ENCODE data around the gene EMILIN3. TPM values are rescaled to one million over a fixed set of nuclear protein-coding genes. Genes with fewer than 3 reads are reported as not detected.

EMILIN3 gene
- total RNA-seq, 1 experiment from 2014 or later = not detected

GRCh38 chr20:41348430-41349172 is 18.0 kb downstream of the EMILIN3 start:
- H3K9me3 ChIP-seq (ENCODE audit: control insufficient read depth in 1 of 2, insufficient read depth in 1 of 2, low read depth in 1 of 2, low read length in 2 of 2) = no peaks in the 10 kb centered on the region
- DNase-seq (ENCODE audit: low read depth, low spot score) (no peak), ATAC-seq (no peak)
- H3K27me3 ChIP-seq (ENCODE audit: insufficient read depth, low read length) = no peaks in the 10 kb centered on the region
- H2AFZ ChIP-seq (ENCODE audit: low read depth, low read length, poor library complexity, severe bottlenecking) = no peak overlapping the region
- no peaks in the 10 kb centered on the region for H3K4me1 ChIP-seq (ENCODE audit: control insufficient read depth in 1 of 2, insufficient read depth in 2 of 2, low read length in 2 of 2)
- ChIA-PET POLR2A (no interaction called here), RAD21 (ENCODE audit: low non-redundant PET in 1 of 2, low total read pairs in 2 of 2, uncharacterized antibody in 2 of 2, unreplicated experiment in 2 of 2) (no interaction called here), CTCF (no interaction called here)
- H3K27ac ChIP-seq (ENCODE audit: low read depth, low read length) = no peak overlapping the region
- H3K79me2 ChIP-seq (ENCODE audit: insufficient read depth, low read length) = no peaks in the 10 kb centered on the region
- BruUV-seq (replicated peaks) = no TSS peak
- no peak overlapping the region for H3K9ac ChIP-seq (ENCODE audit: low read length)
- no peaks in the 10 kb centered on the region for H3K9me2 ChIP-seq (ENCODE audit: insufficient read depth)
- H3K36me3 ChIP-seq (ENCODE audit: control insufficient read depth in 1 of 2, insufficient read depth in 2 of 2, low read length in 2 of 2) = peaks cover 0 to 2% of the 10 kb centered on the region in 2 experiments; a peak in 1 of 4 replicates
- no peak overlapping the region for H3K4me3 ChIP-seq (replicated peaks in 1 of 2; ENCODE audit: low read depth in 1 of 2, low read length in 2 of 2)
- intact Hi-C loops (cut with micrococcal nuclease) = no loop called here
- no peak overlapping the region for H3K4me2 ChIP-seq (ENCODE audit: low read length)
- no peaks in the 10 kb centered on the region for H4K20me1 ChIP-seq (ENCODE audit: insufficient read depth)
- TF ChIP-seq YY1 (IDR thresholded peaks at IDR 0.05; ENCODE audit: extremely low read depth, insufficient replicate concordance, low read depth, low read length) (no peak), CEBPB (IDR thresholded peaks at IDR 0.05; ENCODE audit: low read depth) (no peak)

DNA sequence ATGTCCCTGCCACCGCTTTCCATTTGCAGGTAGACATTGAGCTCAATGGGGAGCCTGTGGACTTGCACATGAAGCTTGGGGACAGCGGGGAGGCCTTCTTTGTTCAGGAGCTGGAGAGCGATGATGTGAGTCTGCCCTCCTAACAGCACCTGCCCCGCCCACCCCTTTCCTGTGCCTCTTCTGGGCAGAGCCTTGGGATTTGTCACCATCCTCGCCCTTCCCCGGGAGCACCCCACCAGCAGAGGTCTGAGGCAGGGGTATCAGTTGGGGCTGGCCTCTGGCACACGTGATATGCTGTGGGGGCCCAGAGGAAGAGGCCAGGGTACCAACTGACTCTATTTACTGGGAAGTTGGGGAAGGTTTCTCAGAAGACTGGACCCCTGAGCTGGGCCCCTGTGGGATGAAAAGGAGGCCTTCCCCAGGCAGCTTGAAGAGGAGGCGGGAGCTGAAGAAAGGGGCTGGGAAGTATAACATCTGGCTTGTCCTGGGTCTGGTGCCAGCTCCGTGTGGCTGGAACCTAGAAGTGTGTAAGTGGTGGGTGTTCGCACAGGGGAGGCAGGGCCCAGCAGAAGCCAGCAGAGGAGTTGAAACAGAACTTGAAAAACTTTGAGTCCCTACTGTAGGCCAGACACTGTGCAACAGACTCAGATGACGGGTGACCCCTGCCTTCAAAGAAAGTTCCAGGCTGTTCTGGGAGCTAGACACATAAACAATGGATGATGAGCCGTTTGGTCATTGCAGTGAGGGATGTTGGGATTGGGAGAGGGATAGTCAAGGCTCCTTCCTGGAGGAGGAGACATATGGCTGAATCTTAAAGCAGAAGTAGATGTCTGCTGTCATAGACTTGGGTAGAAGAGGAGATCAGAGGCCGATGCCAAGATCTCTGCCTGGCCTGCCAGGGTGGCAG is 18.8 kb downstream of the EMILIN3 start:
- H3K9ac ChIP-seq (ENCODE audit: low read length) = no peak overlapping the region

More for the DNA sequence above, 18.8 kb downstream of the EMILIN3 start:
- H3K4me2 ChIP-seq (ENCODE audit: low read length) = no peak overlapping the region
- no peaks in the 10 kb centered on the region for H3K79me2 ChIP-seq (ENCODE audit: insufficient read depth, low read length)
- ChIA-PET POLR2A (no interaction called here), RAD21 (ENCODE audit: low non-redundant PET in 1 of 2, low total read pairs in 2 of 2, uncharacterized antibody in 2 of 2, unreplicated experiment in 2 of 2) (no interaction called here), CTCF (interaction anchor here (1.1 kb wide), 1 partner anchor 212 kb away, joined by 3 read pairs; no protein-coding TSS in a partner anchor)
- H3K27ac ChIP-seq (ENCODE audit: low read depth, low read length) = no peak overlapping the region
- no peak overlapping the region for H2AFZ ChIP-seq (ENCODE audit: low read depth, low read length, poor library complexity, severe bottlenecking)
- BruUV-seq (replicated peaks) = no TSS peak
- no peak for TF ChIP-seq ZBTB33 (IDR thresholded peaks at IDR 0.05; ENCODE audit: extremely low read depth, insufficient replicate concordance, low read length)
- no peak for TF ChIP-seq CEBPB (IDR thresholded peaks at IDR 0.05; ENCODE audit: low read depth)
- TF ChIP-seq POLR2A (IDR thresholded peaks at IDR 0.05; ENCODE audit: borderline replicate concordance, extremely low read depth, insufficient read depth, insufficient read length) = no peak
- no peak for TF ChIP-seq CBX3 (IDR thresholded peaks at IDR 0.05; ENCODE audit: low read depth)
- TF ChIP-seq, protein P1, sequence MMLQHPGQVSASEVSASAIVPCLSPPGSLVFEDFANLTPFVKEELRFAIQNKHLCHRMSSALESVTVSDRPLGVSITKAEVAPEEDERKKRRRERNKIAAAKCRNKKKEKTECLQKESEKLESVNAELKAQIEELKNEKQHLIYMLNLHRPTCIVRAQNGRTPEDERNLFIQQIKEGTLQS (IDR thresholded peaks at IDR 0.05) = no peak
- TF ChIP-seq FOSL1 (IDR thresholded peaks at IDR 0.05; ENCODE audit: low read depth) = no peak
- TF ChIP-seq SRF (IDR thresholded peaks at IDR 0.05; ENCODE audit: low read depth) = no peak
- DNase-seq (ENCODE audit: low read depth, low spot score) (no peak), ATAC-seq (no peak)
- peaks cover 0 to 2% of the 10 kb centered on the region in 2 experiments; a peak in 1 of 4 replicates for H3K36me3 ChIP-seq (ENCODE audit: control insufficient read depth in 1 of 2, insufficient read depth in 2 of 2, low read length in 2 of 2)
- intact Hi-C loops (cut with micrococcal nuclease) = no loop called here
- no peaks in the 10 kb centered on the region for H3K9me2 ChIP-seq (ENCODE audit: insufficient read depth)
- no peaks in the 10 kb centered on the region for H3K9me3 ChIP-seq (ENCODE audit: control insufficient read depth in 1 of 2, insufficient read depth in 1 of 2, low read depth in 1 of 2, low read length in 2 of 2)
- H3K27me3 ChIP-seq (ENCODE audit: insufficient read depth, low read length) = no peaks in the 10 kb centered on the region
- no peaks in the 10 kb centered on the region for H3K4me1 ChIP-seq (ENCODE audit: control insufficient read depth in 1 of 2, insufficient read depth in 2 of 2, low read length in 2 of 2)
- no peak overlapping the region for H3K4me3 ChIP-seq (replicated peaks in 1 of 2; ENCODE audit: low read depth in 1 of 2, low read length in 2 of 2)
- no peaks in the 10 kb centered on the region for H4K20me1 ChIP-seq (ENCODE audit: insufficient read depth)
